ENCODE measurements around the gene CD68.

The CD68 gene

DNA sequence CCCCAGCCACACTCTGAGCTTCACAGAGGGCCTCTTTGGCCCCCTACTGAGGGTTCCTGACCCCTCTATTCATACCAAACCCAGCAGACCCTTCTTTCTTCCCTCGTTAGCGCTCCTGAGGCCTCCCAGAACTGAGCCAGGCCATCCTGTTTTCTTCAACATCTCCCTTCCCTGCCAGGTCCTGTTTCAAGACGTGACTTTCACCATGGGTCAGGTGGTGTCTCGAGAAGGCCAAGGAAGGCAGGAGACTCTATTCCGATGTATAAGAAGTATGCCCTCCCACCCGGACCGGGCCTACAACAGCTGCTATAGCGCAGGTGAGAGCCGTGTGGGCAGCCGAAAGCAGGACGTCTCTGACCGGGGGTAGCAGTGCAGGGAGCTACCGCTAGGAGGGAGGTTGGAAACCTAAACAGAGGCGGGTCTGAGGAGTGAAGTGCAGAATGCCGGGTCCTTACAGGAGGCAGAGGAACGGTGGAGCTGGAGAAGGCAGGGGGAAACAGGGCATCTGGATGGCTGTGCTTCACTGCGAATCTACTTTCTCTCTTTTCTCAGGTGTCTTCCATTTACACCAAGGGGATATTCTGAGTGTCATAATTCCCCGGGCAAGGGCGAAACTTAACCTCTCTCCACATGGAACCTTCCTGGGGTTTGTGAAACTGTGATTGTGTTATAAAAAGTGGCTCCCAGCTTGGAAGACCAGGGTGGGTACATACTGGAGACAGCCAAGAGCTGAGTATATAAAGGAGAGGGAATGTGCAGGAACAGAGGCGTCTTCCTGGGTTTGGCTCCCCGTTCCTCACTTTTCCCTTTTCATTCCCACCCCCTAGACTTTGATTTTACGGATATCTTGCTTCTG lies 19.0 kb upstream of the CD68 start:
- Histone ChIP-seq H2AFZ (ENCODE audit: low read depth, low read length) (no peak overlapping the region), H3K4me2 (ENCODE audit: low read length) (peak overlapping the region; percentile 100), H3K4me1 (ENCODE audit: low read length) (peaks cover 42% of the 10 kb centered on the region), H3K9ac (ENCODE audit: low read length) (peak overlapping the region; percentile 55), H4K20me1 (ENCODE audit: insufficient read depth, low read length) (no peaks in the 10 kb centered on the region), H3K27me3 (ENCODE audit: low read depth, low read length) (no peaks in the 10 kb centered on the region), H3K4me3 (ENCODE audit: low read length) (peak overlapping the region; percentile 90), H3K79me2 (ENCODE audit: low read length) (peaks cover 42% of the 10 kb centered on the region), H3K27ac (ENCODE audit: low read length) (peak overlapping the region; percentile 31), H3K36me3 (replicated peaks; ENCODE audit: low read depth, low read length) (peaks cover 8% of the 10 kb centered on the region), H3K9me3 (ENCODE audit: insufficient read depth, low read length) (no peaks in the 10 kb centered on the region)
- TF ChIP-seq, protein P1, sequence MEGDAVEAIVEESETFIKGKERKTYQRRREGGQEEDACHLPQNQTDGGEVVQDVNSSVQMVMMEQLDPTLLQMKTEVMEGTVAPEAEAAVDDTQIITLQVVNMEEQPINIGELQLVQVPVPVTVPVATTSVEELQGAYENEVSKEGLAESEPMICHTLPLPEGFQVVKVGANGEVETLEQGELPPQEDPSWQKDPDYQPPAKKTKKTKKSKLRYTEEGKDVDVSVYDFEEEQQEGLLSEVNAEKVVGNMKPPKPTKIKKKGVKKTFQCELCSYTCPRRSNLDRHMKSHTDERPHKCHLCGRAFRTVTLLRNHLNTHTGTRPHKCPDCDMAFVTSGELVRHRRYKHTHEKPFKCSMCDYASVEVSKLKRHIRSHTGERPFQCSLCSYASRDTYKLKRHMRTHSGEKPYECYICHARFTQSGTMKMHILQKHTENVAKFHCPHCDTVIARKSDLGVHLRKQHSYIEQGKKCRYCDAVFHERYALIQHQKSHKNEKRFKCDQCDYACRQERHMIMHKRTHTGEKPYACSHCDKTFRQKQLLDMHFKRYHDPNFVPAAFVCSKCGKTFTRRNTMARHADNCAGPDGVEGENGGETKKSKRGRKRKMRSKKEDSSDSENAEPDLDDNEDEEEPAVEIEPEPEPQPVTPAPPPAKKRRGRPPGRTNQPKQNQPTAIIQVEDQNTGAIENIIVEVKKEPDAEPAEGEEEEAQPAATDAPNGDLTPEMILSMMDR (IDR thresholded peaks at IDR 0.05; ENCODE audit: low read depth, low read length) = peak; percentile 33
- TF ChIP-seq EZH2phosphoT487 (IDR thresholded peaks at IDR 0.05; ENCODE audit: low read depth) = no peak

DNA sequence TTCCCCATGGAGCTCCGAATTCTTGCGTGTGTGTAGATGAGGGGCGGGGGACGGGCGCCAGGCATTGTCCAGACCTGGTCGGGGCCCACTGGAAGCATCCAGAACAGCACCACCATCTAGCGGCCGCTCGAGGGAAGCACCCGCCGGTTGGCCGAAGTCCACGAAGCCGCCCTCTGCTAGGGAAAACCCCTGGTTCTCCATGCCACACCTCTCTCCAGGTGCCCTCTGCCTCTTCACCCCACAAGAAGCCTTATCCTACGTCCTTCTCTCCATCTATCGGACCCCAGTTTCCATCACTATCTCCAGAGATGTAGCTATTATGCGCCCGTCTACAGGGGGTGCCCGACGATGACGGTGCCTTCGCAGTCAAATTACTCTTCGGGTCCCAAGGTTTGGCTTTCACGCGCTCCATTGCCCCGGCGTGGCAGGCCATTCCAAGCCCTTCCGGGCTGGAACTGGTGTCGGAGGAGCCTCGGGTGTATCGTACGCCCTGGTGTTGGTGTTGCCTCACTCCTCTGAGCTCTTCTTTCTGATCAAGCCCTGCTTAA lies 18.3 kb upstream of the CD68 start:
- H4K20me1 ChIP-seq (ENCODE audit: insufficient read depth, low read length) = no peaks in the 10 kb centered on the region
- peaks cover 45% of the 10 kb centered on the region for H3K79me2 ChIP-seq (ENCODE audit: low read length)
- peaks cover 42% of the 10 kb centered on the region for H3K4me1 ChIP-seq (ENCODE audit: low read length)
- no peak overlapping the region for H2AFZ ChIP-seq (ENCODE audit: low read depth, low read length)
- peak overlapping the region; percentile 85 for H3K9ac ChIP-seq (ENCODE audit: low read length)
- no peaks in the 10 kb centered on the region for H3K9me3 ChIP-seq (ENCODE audit: insufficient read depth, low read length)
- peak overlapping the region; percentile 77 for H3K27ac ChIP-seq (ENCODE audit: low read length)
- peak overlapping the region; percentile 90 for H3K4me3 ChIP-seq (ENCODE audit: low read length)
- H3K27me3 ChIP-seq (ENCODE audit: low read depth, low read length) = no peaks in the 10 kb centered on the region
- H3K36me3 ChIP-seq (replicated peaks; ENCODE audit: low read depth, low read length) = peaks cover 12% of the 10 kb centered on the region
- H3K4me2 ChIP-seq (ENCODE audit: low read length) = peak overlapping the region; percentile 100
- TF ChIP-seq EZH2phosphoT487 (IDR thresholded peaks at IDR 0.05; ENCODE audit: low read depth) = no peak
- TF ChIP-seq, protein P1 (IDR thresholded peaks at IDR 0.05; ENCODE audit: low read depth, low read length) = peak; percentile 51

DNA sequence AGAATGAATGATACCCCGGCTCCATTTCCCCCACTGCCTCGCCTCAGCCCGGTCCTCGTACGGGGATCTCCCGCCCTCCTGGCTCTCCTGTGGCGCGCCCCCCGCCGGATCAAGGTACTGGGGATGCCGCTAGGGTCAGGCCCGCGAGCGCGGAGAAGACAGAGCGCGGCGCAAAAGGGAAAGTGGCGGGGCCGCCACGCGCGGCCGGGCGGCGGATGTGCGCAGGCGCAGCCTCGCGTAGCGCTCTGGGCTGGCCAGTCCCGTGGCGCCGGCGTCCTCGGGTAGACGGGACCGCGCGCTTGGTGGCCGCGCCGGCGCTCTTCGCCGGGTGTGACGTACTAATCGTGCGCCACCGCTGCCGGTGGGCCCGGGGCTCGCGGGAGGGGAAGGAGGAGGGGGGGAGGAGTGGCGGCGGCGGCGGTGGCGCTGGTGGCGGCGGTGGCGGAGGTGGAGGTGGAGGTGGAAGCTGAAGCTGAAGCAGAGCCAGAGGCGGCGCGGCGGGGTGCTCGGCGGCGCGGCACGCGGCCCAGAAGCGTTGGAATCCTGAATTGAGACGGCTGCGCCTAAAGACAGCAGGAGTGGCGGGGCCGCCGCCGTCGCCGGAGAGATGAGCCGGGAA lies 17.7 kb upstream of the CD68 start, which contains the start of gene SENP3:
Gene SENP3, plus strand, starts transcription at position 331 of the 619 bp plus-strand sequence. CDS start 1,158 bp downstream, outside the sequence.
- Histone ChIP-seq H3K27ac (ENCODE audit: low read length) (peak within 1 kb of the TSS; percentile 77), H3K27me3 (ENCODE audit: low read depth, low read length) (no peaks in the 10 kb centered on the region), H3K9me3 (ENCODE audit: insufficient read depth, low read length) (no peaks in the 10 kb centered on the region), H3K4me3 (ENCODE audit: low read length) (peak within 1 kb of the TSS; percentile 90), H3K4me1 (ENCODE audit: low read length) (peaks cover 42% of the 10 kb centered on the region), H3K79me2 (ENCODE audit: low read length) (peaks cover 45% of the 10 kb centered on the region), H3K9ac (ENCODE audit: low read length) (peak within 1 kb of the TSS; percentile 85), H3K4me2 (ENCODE audit: low read length) (peak within 1 kb of the TSS; percentile 100), H3K36me3 (replicated peaks; ENCODE audit: low read depth, low read length) (peaks cover 12% of the 10 kb centered on the region), H4K20me1 (ENCODE audit: insufficient read depth, low read length) (no peaks in the 10 kb centered on the region), H2AFZ (ENCODE audit: low read depth, low read length) (no peak within 1 kb of the TSS)
- TF ChIP-seq EZH2phosphoT487 (IDR thresholded peaks at IDR 0.05; ENCODE audit: low read depth) = no peak
- TF ChIP-seq, protein P1 (IDR thresholded peaks at IDR 0.05; ENCODE audit: low read depth, low read length) = no peak

DNA sequence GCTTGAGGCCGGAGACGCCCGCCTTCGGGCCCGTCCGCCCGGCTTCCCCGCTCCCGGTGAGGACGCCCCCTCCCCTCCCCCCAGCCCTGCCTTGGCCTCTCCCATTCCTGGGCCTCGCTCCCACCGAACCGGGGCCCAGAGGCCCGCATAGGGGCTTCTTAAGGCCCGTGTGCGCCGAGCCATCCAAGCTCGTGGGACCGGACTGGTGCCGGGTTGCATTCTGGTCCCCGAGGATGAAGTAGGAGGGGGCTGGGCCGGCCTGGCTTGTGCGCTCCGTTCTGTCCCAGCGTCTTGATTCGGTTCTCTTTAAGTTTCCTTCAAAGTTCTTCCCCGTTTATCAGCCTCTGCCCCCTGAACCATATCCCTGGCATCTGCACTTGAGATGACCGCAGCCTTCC lies 17.2 kb upstream of the CD68 start:
- H3K27ac ChIP-seq (ENCODE audit: low read length) = peak overlapping the region; percentile 32

More for the DNA sequence above, 17.2 kb upstream of the CD68 start:
- no peaks in the 10 kb centered on the region for H3K9me3 ChIP-seq (ENCODE audit: insufficient read depth, low read length)
- H3K27me3 ChIP-seq (ENCODE audit: low read depth, low read length) = no peaks in the 10 kb centered on the region
- TF ChIP-seq, protein P1 (IDR thresholded peaks at IDR 0.05; ENCODE audit: low read depth, low read length) = no peak
- TF ChIP-seq EZH2phosphoT487 (IDR thresholded peaks at IDR 0.05; ENCODE audit: low read depth) = no peak
- peaks cover 45% of the 10 kb centered on the region for H3K79me2 ChIP-seq (ENCODE audit: low read length)
- H3K4me3 ChIP-seq (ENCODE audit: low read length) = peak overlapping the region; percentile 90
- peaks cover 42% of the 10 kb centered on the region for H3K4me1 ChIP-seq (ENCODE audit: low read length)
- H3K4me2 ChIP-seq (ENCODE audit: low read length) = peak overlapping the region; percentile 95
- H3K36me3 ChIP-seq (replicated peaks; ENCODE audit: low read depth, low read length) = peaks cover 12% of the 10 kb centered on the region
- no peaks in the 10 kb centered on the region for H4K20me1 ChIP-seq (ENCODE audit: insufficient read depth, low read length)
- no peak overlapping the region for H2AFZ ChIP-seq (ENCODE audit: low read depth, low read length)
- H3K9ac ChIP-seq (ENCODE audit: low read length) = peak overlapping the region; percentile 85

Measured in OCI-LY3 (cell line).